HepG2 (cell line): Measurements from ENCODE around the gene CEP63. TPM values are rescaled to one million over a fixed set of nuclear protein-coding genes. Genes with fewer than 3 reads are reported as not detected.

Experiments used
- ESRRA ChIP-seq: sonication (generic); formaldehyde crosslinking; IDR thresholded peaks from 2 replicates; pipeline ENCODE4 v1.5.1; 2020; ENCODE audit warnings: mild to moderate bottlenecking, low read depth, missing genetic modification reagents
- FOXM1 ChIP-seq: sonication (generic); formaldehyde crosslinking; IDR thresholded peaks from 2 replicates; pipeline ENCODE4 v1.5.0; 2020; ENCODE audit warnings: missing genetic modification reagents
- JARID2 ChIP-seq: sonication (generic); formaldehyde crosslinking; IDR thresholded peaks from 2 replicates; pipeline ENCODE4 v1.8.1; 2023; ENCODE audit warnings: missing genetic modification reagents, inconsistent platforms; ENCODE audit not compliant: insufficient replicate concordance
- MED1 ChIP-seq: sonication (generic); formaldehyde crosslinking; IDR thresholded peaks from 2 replicates; pipeline ENCODE4 v1.4.0; 2020; ENCODE audit warnings: missing genetic modification reagents
- MED8 ChIP-seq: sonication (generic); formaldehyde crosslinking; IDR thresholded peaks from 2 replicates; pipeline ENCODE4 v1.8.1; 2023; ENCODE audit warnings: mild to moderate bottlenecking, missing genetic modification reagents; ENCODE audit not compliant: insufficient replicate concordance
- MIER2 ChIP-seq: IDR thresholded peaks from 2 replicates; pipeline ENCODE4 v1.6.1; 2016; ENCODE audit warnings: missing biosample characterization, missing genetic modification reagents
- REL ChIP-seq: sonication (generic); formaldehyde crosslinking; conservative IDR thresholded peaks from 2 replicates; pipeline ENCODE4 v1.8.0; 2022; ENCODE audit warnings: mild to moderate bottlenecking, missing genetic modification reagents, moderate library complexity
- SMAD1 ChIP-seq: sonication (generic); formaldehyde crosslinking; IDR thresholded peaks from 2 replicates; pipeline ENCODE4 v1.4.0; 2020; ENCODE audit warnings: missing genetic modification reagents, low read depth, mild to moderate bottlenecking, borderline replicate concordance
- ZNF282 ChIP-seq: fragments of 450-650 bp; IDR thresholded peaks from 2 replicates; pipeline ENCODE4 v1.6.1; 2018; ENCODE audit not compliant: partially characterized antibody
- ZNF296 ChIP-seq: sonication (generic); formaldehyde crosslinking; conservative IDR thresholded peaks from 2 replicates; pipeline ENCODE4 v1.5.0; 2020; ENCODE audit warnings: mild to moderate bottlenecking, missing genetic modification reagents
- ZNF431 ChIP-seq: sonication (generic); formaldehyde crosslinking; IDR thresholded peaks from 2 replicates; pipeline ENCODE4 v1.9.0; 2022; ENCODE audit warnings: missing genetic modification reagents, low read depth, mild to moderate bottlenecking, borderline replicate concordance
- ZNF580 ChIP-seq: IDR thresholded peaks from 2 replicates; pipeline ENCODE4 v1.6.1; 2016; ENCODE audit warnings: low read depth, borderline replicate concordance
- ZNF597 ChIP-seq: sonication (generic); formaldehyde crosslinking; IDR thresholded peaks from 2 replicates; pipeline ENCODE4 v1.5.0; 2020; ENCODE audit warnings: missing genetic modification reagents
- ZNF687 ChIP-seq: sonication (generic); formaldehyde crosslinking; IDR thresholded peaks from 2 replicates; pipeline ENCODE4 v1.5.1; 2020; ENCODE audit warnings: mild to moderate bottlenecking, missing genetic modification reagents, moderate library complexity
- ZNF749 ChIP-seq: sonication (generic); formaldehyde crosslinking; IDR thresholded peaks from 2 replicates; pipeline ENCODE4 v1.8.0; 2022; ENCODE audit warnings: mild to moderate bottlenecking, missing genetic modification reagents, moderate library complexity, borderline replicate concordance
- polyA plus RNA-seq, 8 experiments: library from polyadenylated mRNA; depleted of rRNA in 3 of 8; stranded (reverse) in 7 of 8; unstranded in 1 of 8; fragments of >200 nt; fragmentation: Illumina TruSeq in 4 of 8; extraction: Trizol in 4 of 8; gene quantifications; 2 replicates each; pipeline versions ENCODE4 v1.2.1 to v1.2.3, GENCODE V29; 2011 to 2016; ENCODE audit warnings: low read depth in 4 of 8, missing spikeins in 1 of 8, mixed read lengths in 1 of 8; ENCODE audit not compliant: insufficient read depth in 1 of 8
- total RNA-seq, 5 experiments: library from RNA; depleted of rRNA; stranded (reverse); fragments of >200 nt; fragmentation: Illumina TruSeq; extraction: Trizol; gene quantifications; 2 replicates each; pipeline ENCODE4 v1.2.3, GENCODE V29; 2016; ENCODE audit warnings: low read depth in 1 of 5
- TF ChIP-seq, protein P1 (sequence below): sonication (generic); formaldehyde crosslinking; IDR thresholded peaks from 2 replicates; pipeline ENCODE4 v1.4.0; 2020; ENCODE audit warnings: low read depth, missing genetic modification reagents
- TF ChIP-seq, protein P2 (sequence below): sonication (generic); IDR thresholded peaks from 2 replicates; pipeline ENCODE4 v1.6.1; 2016; ENCODE audit warnings: low read depth, borderline replicate concordance

The CEP63 gene
- total and polyA plus RNA-seq, 2 of the 13 experiments (the other 11 are each of a cell fraction or from before 2014, with no cell fraction given), result 7.2 to 18.4 TPM

DNA sequence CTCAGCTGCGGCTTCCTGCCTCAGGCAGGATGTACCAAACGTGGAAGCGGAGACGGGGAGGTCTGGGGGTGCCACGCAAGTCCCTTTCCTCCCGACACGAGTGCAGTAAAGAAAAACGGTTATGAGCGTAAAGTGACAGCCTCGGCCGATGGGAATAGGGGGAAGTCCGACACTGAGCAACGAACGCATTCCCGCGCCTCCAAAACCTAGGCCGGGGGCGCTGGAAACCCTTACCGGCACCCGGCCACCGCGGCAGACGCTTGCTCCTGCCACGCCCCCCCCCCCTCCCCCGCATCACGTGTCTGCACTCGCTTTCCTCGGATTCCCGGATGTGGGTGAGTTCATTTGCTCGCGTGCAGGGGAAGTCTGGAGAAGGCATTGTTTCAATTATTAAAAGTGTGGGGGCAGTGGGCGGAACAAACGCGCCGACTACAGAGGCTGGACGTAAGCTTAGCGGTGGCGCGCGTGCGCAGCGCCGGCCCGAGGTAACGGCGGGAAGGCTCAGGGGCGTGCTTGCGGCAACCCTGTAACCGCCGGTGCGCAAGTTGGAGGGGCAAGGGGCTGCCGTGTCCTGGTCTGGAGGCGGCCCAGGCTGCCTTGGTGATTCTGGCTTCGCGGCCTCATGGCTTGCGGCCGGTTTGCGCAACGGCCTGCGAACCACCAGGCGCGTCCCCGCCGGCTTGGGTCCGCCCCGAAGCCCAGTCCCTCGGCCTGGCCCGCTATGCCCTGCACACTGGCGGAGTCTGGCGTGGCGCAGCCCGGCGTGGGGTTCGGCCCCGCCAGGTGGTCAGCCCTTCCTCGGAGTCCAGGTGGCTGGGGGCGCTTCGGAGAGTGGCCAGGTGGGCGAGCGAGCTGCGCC, at the start of gene CEP63, which contains the start of gene ANAPC13 (continued):
- TF ChIP-seq ZNF687 (CRISPR knock-in tag) (peak; percentile 96), REL (CRISPR knock-in tag) (peak; percentile 48; the same call in 1 of the 2 replicates), ZNF282 (no peak), ZNF749 (CRISPR knock-in tag) (peak; percentile 84; the same call in 1 of the 2 replicates), MIER2 (CRISPR knock-in tag) (no peak), ZNF431 (CRISPR knock-in tag) (peak; percentile 29; the same call in 1 of the 2 replicates), JARID2 (CRISPR knock-in tag) (peak; percentile 61), ZNF296 (CRISPR knock-in tag) (no peak), ZNF580 (peak; percentile 64; the same call in 1 of the 2 replicates), ZNF597 (CRISPR knock-in tag) (no peak), FOXM1 (CRISPR knock-in tag) (no peak), ESRRA (CRISPR knock-in tag) (no peak; the same call in none of the 2 replicates), SMAD1 (CRISPR knock-in tag) (0 out of 2 replicates have a peak, but pooled peaks have one; percentile 49), MED1 (CRISPR knock-in tag) (peak; percentile 39), MED8 (peak; percentile 85)
- TF ChIP-seq, protein P1, sequence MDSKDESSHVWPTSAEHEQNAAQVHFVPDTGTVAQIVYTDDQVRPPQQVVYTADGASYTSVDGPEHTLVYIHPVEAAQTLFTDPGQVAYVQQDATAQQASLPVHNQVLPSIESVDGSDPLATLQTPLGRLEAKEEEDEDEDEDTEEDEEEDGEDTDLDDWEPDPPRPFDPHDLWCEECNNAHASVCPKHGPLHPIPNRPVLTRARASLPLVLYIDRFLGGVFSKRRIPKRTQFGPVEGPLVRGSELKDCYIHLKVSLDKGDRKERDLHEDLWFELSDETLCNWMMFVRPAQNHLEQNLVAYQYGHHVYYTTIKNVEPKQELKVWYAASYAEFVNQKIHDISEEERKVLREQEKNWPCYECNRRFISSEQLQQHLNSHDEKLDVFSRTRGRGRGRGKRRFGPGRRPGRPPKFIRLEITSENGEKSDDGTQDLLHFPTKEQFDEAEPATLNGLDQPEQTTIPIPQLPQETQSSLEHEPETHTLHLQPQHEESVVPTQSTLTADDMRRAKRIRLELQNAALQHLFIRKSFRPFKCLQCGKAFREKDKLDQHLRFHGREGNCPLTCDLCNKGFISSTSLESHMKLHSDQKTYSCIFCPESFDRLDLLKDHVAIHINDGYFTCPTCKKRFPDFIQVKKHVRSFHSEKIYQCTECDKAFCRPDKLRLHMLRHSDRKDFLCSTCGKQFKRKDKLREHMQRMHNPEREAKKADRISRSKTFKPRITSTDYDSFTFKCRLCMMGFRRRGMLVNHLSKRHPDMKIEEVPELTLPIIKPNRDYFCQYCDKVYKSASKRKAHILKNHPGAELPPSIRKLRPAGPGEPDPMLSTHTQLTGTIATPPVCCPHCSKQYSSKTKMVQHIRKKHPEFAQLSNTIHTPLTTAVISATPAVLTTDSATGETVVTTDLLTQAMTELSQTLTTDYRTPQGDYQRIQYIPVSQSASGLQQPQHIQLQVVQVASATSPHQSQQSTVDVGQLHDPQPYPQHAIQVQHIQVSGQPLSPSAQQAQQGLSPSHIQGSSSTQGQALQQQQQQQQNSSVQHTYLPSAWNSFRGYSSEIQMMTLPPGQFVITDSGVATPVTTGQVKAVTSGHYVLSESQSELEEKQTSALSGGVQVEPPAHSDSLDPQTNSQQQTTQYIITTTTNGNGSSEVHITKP (CRISPR knock-in tag), result peak; percentile 98
- TF ChIP-seq, protein P2, sequence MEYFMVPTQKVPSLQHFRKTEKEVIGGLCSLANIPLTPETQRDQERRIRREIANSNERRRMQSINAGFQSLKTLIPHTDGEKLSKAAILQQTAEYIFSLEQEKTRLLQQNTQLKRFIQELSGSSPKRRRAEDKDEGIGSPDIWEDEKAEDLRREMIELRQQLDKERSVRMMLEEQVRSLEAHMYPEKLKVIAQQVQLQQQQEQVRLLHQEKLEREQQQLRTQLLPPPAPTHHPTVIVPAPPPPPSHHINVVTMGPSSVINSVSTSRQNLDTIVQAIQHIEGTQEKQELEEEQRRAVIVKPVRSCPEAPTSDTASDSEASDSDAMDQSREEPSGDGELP, result peak; percentile 49; the same call in 1 of the 2 replicates
